OCI-M1 (cell line): ENCODE results near the gene KRTAP9-4.
"Not testable (repeated sequence)": the region's sequence is repeated elsewhere in the genome, so short reads cannot be mapped to it uniquely, and the experiment has no call there.

Experiments used
- DNase-seq: peaks from one replicate; lab custom pipeline; 2025; lab: John Stamatoyannopoulos, UW

Gene KRTAP9-4

DNA sequence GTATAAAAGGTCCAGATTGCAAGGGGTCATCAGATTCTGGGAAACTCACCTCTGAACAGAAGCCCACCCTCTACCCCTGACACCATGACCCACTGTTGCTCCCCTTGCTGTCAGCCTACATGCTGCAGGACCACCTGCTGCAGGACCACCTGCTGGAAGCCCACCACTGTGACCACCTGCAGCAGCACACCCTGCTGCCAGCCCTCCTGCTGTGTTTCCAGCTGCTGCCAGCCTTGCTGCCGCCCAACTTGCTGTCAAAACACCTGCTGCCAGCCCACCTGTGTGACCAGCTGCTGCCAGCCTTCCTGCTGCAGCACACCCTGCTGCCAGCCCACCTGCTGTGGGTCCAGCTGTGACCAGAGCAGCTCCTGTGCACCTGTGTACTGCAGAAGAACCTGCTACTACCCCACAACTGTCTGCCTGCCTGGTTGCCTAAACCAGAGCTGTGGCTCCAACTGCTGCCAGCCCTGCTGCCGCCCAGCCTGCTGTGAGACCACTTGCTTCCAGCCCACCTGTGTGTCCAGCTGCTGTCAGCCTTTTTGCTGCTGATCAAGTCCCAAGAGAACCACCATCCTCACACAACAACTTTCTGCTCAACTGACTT is at the start of gene KRTAP9-4:
TSS of gene KRTAP9-4 (plus strand) at position 51 of the 604 bp plus-strand sequence. CDS start at position 85, 34 bp downstream.
- not testable (repeated sequence) for DNase-seq

GRCh38 chr17:41211845-41212466 is 37.5 kb upstream of the KRTAP9-4 start:
- DNase-seq = no peak

DNA sequence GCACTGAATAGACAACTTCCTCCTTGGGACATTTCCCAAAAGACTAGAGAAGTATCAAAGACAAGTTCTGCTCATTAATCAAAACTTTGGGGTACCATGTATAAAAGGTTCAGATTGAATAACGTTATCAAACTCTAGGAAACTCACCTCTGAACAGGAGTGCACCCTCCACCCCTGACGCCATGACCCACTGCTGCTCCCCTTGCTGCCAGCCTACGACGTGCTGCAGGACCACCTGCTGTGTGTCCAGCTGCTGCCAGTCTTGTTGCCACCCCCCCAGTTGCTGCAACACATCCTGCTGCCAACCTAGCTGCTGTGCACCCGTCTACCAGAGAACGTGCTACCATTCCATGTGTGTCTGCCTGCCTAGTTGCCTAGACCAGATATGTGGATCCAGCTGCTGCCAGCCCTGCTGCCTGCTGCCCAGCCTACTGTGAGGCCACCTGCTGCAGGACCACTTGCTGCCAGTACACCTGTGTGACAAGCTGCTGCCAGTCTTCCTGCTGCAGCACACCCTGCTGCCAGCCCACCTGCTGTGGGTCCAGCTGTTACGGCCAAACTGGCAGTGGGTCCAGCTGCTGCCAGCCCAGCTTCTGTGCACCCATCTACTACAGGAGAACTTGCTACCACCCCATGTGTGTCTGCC is 36.8 kb upstream of the KRTAP9-4 start:
- DNase-seq = no peak

GRCh38 chr17:41215681-41216080 is 33.8 kb upstream of the KRTAP9-4 start:
- DNase-seq = no peak

DNA sequence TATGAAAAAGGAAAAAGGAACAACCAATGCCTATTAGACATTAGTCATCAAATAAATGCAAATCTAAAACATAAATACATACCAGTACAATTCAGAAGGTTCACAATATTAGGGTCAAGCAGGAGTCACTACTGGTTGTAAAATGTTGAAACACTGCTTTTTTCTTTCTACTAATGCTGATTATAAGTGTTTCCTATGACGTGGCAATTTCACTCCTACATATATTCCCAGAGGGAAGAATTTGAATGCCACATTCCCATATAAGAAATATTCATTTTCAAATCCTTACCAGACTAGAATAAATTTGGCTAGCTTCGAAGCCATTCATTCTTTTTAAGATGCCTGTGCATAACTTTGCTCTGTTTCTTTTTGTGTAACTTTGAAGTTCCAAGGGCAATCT is 25.7 kb upstream of the KRTAP9-4 start:
- DNase-seq = no peak

GRCh38 chr17:41226051-41226450 is 23.4 kb upstream of the KRTAP9-4 start:
- DNase-seq = no peak

DNA sequence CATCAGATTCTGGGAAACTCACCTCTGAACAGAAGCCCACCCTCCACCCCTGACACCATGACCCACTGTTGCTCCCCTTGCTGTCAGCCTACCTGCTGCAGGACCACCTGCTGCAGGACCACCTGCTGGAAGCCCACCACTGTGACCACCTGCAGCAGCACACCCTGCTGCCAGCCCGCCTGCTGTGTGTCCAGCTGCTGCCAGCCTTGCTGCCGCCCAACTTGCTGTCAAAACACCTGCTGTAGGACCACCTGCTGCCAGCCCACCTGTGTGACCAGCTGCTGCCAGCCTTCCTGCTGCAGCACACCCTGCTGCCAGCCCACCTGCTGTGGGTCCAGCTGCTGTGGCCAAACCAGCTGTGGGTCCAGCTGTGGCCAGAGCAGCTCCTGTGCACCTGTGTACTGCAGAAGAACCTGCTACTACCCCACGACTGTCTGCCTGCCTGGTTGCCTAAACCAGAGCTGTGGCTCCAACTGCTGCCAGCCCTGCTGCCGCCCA is 22.8 kb upstream of the KRTAP9-4 start, which contains the start of gene KRTAP9-2:
TSS of gene KRTAP9-2 (plus strand) at position 51 of the 498 bp plus-strand sequence. CDS start at position 58, 7 bp downstream.
- DNase-seq = not testable (repeated sequence)

GRCh38 chr17:41230094-41230493 is 19.4 kb upstream of the KRTAP9-4 start:
- no peak for DNase-seq

DNA sequence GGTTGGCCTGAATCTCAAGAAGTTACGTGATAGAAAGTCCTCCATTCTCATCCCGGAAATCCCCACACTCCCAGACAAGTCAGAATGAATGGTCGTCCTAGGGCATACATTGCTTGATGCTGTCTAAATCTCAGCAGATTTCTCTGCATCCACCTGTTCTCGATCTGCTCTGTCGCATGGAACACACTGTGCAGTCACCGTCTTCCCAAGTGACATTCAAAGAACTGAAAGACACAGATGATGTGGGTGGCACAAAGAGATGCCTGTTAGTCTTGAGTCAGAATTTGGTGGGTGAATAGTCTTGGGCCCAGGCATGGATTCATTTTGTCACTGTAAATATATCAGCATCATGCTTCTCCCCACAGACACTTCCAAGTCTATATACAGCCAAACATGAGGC is 17.8 kb upstream of the KRTAP9-4 start:
- DNase-seq = no peak

DNA sequence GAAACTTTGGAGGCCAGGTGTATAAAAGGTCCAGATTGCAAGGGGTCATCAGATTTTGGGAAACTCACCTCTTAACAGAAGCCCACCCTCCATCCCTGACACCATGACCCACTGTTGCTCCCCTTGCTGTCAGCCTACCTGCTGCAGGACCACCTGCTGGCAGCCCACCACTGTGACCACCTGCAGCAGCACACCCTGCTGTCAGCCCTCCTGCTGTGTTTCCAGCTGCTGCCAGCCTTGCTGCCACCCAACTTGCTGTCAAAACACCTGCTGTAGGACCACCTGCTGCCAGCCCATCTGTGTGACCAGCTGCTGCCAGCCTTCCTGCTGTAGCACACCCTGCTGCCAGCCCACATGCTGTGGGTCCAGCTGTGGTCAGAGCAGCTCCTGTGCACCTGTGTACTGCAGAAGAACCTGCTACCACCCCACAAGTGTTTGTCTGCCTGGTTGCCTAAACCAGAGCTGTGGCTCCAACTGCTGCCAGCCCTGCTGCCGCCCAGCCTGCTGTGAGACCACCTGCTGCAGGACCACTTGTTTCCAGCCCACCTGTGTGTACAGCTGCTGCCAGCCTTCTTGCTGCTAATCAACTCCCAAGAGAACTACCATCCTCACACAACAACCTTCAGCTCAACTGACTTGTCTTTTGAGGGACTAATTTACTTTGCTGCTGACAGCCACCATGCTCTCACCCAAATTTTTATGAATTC is 16.9 kb upstream of the KRTAP9-4 start, which contains the start of gene KRTAP9-3:
TSS of gene KRTAP9-3 (plus strand) at position 51 of the 707 bp plus-strand sequence. CDS start at position 104, 53 bp downstream.
- not testable (repeated sequence) for DNase-seq

- DNase-seq = not testable (repeated sequence)
Measured at GRCh38 chr17:41237116-41237515, 12.4 kb upstream of the KRTAP9-4 start.

DNA sequence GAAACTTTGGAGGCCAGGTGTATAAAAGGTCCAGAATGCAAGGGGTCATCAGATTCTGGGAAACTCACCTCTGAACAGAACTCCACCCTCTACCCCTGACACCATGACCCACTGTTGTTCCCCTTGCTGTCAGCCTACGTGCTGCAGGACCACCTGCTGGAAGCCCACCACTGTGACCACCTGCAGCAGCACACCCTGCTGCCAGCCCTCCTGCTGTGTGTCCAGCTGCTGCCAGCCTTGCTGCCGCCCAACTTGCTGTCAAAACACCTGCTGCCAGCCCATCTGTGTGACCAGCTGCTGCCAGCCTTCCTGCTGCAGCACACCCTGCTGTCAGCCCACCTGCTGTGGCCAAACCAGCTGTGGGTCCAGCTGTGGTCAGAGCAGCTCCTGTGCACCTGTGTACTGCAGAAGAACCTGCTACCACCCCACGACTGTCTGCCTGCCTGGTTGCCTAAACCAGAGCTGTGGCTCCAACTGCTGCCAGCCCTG is 11.5 kb upstream of the KRTAP9-4 start, which contains the start of gene KRTAP9-8:
TSS of gene KRTAP9-8 (plus strand) at position 51 of the 489 bp plus-strand sequence. CDS start at position 104, 53 bp downstream.
- DNase-seq = not testable (repeated sequence)

- not testable (repeated sequence) for DNase-seq
Measured at GRCh38 chr17:41246995-41247787, 2.3 kb upstream of the KRTAP9-4 start.

DNA sequence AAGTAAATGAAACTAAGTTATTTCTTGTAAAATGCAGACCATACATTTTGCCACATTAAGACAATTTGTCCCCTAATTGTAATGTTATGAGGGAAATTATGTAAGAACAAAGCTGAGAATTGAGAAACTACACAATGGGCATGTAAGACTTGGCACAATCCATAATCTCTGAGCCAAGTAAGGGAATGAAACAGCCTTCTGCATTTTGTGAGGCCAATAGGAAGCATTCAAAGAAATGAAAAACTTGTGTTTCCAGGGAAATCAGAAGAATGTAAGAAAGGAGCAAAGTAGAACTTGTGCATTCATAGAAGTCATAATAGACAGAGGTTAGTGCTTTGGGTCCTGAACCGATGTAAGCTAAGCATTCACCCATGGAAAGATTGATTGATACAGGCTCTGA is 1.8 kb downstream of the KRTAP9-4 start:
- DNase-seq = no peak

DNA sequence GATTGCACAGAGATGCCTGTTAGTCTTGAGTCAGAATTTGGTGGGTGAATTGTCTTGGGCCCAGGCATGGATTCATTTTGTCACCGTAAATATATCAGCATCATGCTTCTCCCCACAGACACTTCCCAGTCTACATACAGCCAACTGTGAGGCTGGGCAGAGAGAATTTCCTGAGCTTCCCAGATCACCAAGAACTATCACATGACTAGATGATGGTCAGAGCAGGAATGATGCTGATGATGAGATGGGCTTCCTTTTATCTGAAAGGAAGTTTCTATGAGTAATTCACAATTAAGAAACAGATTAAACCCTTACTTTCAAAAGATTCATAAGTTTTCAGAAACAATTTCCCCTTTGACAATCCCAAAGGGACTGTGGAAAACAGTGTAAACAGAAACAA is 5.4 kb downstream of the KRTAP9-4 start:
- no peak for DNase-seq

- not testable (repeated sequence) for DNase-seq
Measured at GRCh38 chr17:41255381-41256290, 6.1 kb downstream of the KRTAP9-4 start, which contains the start of gene KRTAP9-9. TSS of gene KRTAP9-9 (plus strand) at chr17:41255384.

- DNase-seq = no peak
Measured at GRCh38 chr17:41256291-41256685, 6.8 kb downstream of the KRTAP9-4 start.

- no peak for DNase-seq
Measured at GRCh38 chr17:41258406-41258805, 8.9 kb downstream of the KRTAP9-4 start.

DNA sequence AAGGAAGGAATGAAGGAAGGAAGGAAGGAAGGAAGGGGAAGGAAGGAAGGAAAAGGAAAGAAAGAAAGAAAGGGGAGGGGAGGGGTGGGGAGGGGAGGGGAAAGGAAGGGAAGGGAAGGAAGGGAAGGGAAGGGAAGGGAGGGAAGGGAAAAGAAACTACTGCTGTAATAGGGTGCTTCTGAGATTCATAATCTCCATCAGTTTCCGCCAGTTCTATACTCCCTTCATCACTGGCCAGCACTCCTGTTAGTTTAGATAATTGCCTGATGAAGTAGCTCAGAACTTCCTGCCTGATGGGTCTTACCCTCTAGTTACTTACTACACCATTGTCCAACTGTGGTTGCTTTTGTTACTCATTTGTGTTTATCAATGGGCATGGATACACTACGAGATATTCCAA is 13.7 kb downstream of the KRTAP9-4 start:
- no peak for DNase-seq

GRCh38 chr17:41264599-41264998 is 15.1 kb downstream of the KRTAP9-4 start:
- DNase-seq = no peak
